BJ (cell line): ENCODE results near the gene CBY1. TPM values are rescaled to one million over a fixed set of nuclear protein-coding genes. Genes with fewer than 3 reads are reported as not detected.
"Not testable (repeated sequence)": the region's sequence is repeated elsewhere in the genome, so short reads cannot be mapped to it uniquely, and the experiment has no call there.

Experiments used
- CTCF ChIA-PET: fragments of 350-600 bp; formaldehyde crosslinking; extraction: SDS; loops from one replicate; lab custom pipeline; 2021; ENCODE audit warnings: antibody characterized with exemption, inconsistent platforms; lab: Yijun Ruan, JAX
- POLR2A ChIA-PET: fragments of 300-600 bp; sonication (Branson Sonifier 250); formaldehyde crosslinking; extraction: SDS; loops from one replicate; lab custom pipeline; 2021; ENCODE audit warnings: antibody characterized with exemption; lab: Charles Lee
- DNase-seq: peaks from one replicate; pipeline ENCODE4 v3.0.0-alpha.2; 2011; ENCODE audit warnings: low read depth
- H3K27me3 ChIP-seq: 2 replicates; pipeline ENCODE4 v1.6.0; 2011; ENCODE audit warnings: low read length; ENCODE audit not compliant: control insufficient read depth, insufficient read depth
- H3K36me3 ChIP-seq: 2 replicates; pipeline ENCODE4 v1.5.1; 2011; ENCODE audit warnings: low read length; ENCODE audit not compliant: control insufficient read depth, insufficient read depth
- H3K4me3 ChIP-seq: 2 replicates; pipeline ENCODE4 v1.5.1; 2011; ENCODE audit warnings: low read depth, mild to moderate bottlenecking, control low read depth, low read length
- polyA plus RNA-seq: library from polyadenylated mRNA; depleted of rRNA; stranded (reverse); fragments of >200 nt; gene quantifications from 2 replicates; pipeline ENCODE4 v1.2.3, GENCODE V29; 2011
- TF ChIP-seq, protein P1 (sequence below): IDR thresholded peaks from 2 replicates; pipeline ENCODE4 v1.5.1; 2011; ENCODE audit warnings: low read depth, mild to moderate bottlenecking, control low read depth, inconsistent platforms, low read length, moderate library complexity; ENCODE audit not compliant: insufficient read depth

CBY1 gene
- polyA plus RNA-seq, 1 experiment: 38.1 TPM

- Histone ChIP-seq H3K36me3 (no peaks in the 10 kb centered on the region), H3K4me3 (no peak overlapping the region), H3K27me3 (no peaks in the 10 kb centered on the region)
- no peak for DNase-seq
- TF ChIP-seq, protein P1, sequence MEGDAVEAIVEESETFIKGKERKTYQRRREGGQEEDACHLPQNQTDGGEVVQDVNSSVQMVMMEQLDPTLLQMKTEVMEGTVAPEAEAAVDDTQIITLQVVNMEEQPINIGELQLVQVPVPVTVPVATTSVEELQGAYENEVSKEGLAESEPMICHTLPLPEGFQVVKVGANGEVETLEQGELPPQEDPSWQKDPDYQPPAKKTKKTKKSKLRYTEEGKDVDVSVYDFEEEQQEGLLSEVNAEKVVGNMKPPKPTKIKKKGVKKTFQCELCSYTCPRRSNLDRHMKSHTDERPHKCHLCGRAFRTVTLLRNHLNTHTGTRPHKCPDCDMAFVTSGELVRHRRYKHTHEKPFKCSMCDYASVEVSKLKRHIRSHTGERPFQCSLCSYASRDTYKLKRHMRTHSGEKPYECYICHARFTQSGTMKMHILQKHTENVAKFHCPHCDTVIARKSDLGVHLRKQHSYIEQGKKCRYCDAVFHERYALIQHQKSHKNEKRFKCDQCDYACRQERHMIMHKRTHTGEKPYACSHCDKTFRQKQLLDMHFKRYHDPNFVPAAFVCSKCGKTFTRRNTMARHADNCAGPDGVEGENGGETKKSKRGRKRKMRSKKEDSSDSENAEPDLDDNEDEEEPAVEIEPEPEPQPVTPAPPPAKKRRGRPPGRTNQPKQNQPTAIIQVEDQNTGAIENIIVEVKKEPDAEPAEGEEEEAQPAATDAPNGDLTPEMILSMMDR: no peak
- ChIA-PET POLR2A (no interaction called here), CTCF (interaction anchor here (0.7 to 1.3 kb wide), 2 partner anchors 9 to 101 kb away, joined by 3 read pairs; no protein-coding TSS in a partner anchor)
Measured at GRCh38 chr22:38612217-38613006, 44.0 kb upstream of the CBY1 start.

- TF ChIP-seq, protein P1: no peak
- no peak overlapping the region for H3K4me3 ChIP-seq
- ChIA-PET POLR2A (no interaction called here), CTCF (interaction anchor here (0.6 to 1.3 kb wide), 2 partner anchors 91 to 561 kb away, joined by 3 to 5 read pairs; no protein-coding TSS in a partner anchor)
- DNase-seq: no peak
- H3K27me3 ChIP-seq: no peaks in the 10 kb centered on the region
- H3K36me3 ChIP-seq: no peaks in the 10 kb centered on the region
Measured at GRCh38 chr22:38613588-38613987, 42.9 kb upstream of the CBY1 start.

GRCh38 chr22:38614332-38615063 is 41.9 kb upstream of the CBY1 start:
- no peaks in the 10 kb centered on the region for H3K36me3 ChIP-seq
- POLR2A ChIA-PET: no interaction called here
- CTCF ChIA-PET: interaction anchor here (1.3 kb wide), 1 partner anchor 562 kb away, joined by 5 read pairs; no protein-coding TSS in a partner anchor
- DNase-seq: no peak
- H3K4me3 ChIP-seq: no peak overlapping the region
- no peaks in the 10 kb centered on the region for H3K27me3 ChIP-seq
- TF ChIP-seq, protein P1: no peak

DNA sequence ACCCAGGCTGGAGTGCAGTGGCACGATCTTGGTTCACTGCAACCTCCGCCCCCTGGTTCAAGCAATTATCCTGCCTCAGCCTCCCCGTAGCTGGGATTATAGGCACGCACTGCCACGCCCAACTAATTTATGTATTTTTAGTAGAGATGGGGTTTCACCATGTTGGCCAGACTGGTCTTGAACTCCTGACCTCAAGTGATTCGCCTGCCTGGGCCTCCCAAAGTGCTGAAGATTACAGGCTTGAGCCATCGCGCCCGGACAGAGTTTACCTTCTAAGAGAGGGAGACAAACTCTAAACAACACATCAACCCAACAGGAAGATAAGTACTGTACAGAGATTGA is 41.4 kb upstream of the CBY1 start:
- H3K4me3 ChIP-seq, DNase-seq, H3K36me3 ChIP-seq, POLR2A ChIA-PET, H3K27me3 ChIP-seq, CTCF ChIA-PET: not testable (repeated sequence)

DNA sequence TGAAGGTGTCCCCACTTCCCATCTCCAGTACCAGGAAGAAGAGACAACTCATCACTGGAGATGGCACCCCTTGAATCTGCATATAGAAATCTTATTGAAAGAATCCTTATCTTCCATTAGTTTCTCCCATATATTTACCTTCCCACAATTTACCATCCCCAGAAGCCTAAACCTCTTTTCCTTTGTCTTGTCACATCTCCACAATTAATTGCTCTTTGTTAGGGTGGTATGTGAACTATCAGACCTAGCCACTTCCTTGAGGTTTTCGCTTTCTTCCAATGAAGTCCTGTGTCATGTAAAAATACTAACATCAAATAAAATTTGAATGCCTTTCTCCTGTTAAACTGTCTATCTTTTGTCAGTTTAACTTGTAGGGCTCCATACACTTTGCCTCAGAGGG is 38.2 kb upstream of the CBY1 start:
- no peak for DNase-seq
- CTCF ChIA-PET: no interaction called here

More for the DNA sequence above, 38.2 kb upstream of the CBY1 start:
- no peaks in the 10 kb centered on the region for H3K27me3 ChIP-seq
- no peaks in the 10 kb centered on the region for H3K36me3 ChIP-seq
- H3K4me3 ChIP-seq: no peak overlapping the region
- POLR2A ChIA-PET: no interaction called here
- TF ChIP-seq, protein P1: no peak
